Fibroblast of pulmonary artery (primary cell): ENCODE measurements around the gene OR52N5.

Experiments
- DNase-seq: peaks from one replicate; pipeline ENCODE4 v3.0.0-alpha.2; 2010; ENCODE audit warnings: low read depth
- H3K4me3 ChIP-seq: replicated peaks from 2 replicates; pipeline ENCODE4 v1.5.1; 2011; ENCODE audit warnings: low read depth, mild to moderate bottlenecking, control low read depth, low read length, moderate library complexity
- TF ChIP-seq, protein P1 (sequence below): IDR thresholded peaks from 2 replicates; pipeline ENCODE4 v1.5.1; 2011; ENCODE audit warnings: mild to moderate bottlenecking, control low read depth, low read length, inconsistent platforms; ENCODE audit errors: missing control alignments

Gene OR52N5

DNA sequence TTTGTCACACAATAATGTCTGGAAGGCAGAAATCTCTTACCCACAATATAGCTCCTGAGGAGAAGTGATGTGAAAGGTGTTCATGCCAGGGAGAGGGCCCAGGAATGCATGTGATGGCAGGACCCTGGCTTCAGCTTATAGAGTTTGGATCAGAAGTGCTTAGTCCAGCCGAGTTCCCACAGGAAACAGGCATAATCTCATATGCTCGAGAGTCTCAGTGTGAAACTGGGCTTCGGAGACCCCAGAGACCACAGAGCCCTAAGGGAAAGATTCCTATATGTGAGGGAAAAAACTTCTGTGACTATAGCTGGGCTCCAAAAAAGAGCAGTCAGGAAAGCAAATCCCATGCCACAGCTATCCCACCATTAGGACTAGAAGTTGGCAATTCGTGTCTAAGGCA is at the start of gene OR52N5:
TSS of gene OR52N5 (minus strand) at position 101 of the 400 bp plus-strand sequence. CDS start 4,721 bp downstream, outside the sequence.
- DNase-seq: no peak
- H3K4me3 ChIP-seq: no peak within 1 kb of the TSS
- TF ChIP-seq, protein P1, sequence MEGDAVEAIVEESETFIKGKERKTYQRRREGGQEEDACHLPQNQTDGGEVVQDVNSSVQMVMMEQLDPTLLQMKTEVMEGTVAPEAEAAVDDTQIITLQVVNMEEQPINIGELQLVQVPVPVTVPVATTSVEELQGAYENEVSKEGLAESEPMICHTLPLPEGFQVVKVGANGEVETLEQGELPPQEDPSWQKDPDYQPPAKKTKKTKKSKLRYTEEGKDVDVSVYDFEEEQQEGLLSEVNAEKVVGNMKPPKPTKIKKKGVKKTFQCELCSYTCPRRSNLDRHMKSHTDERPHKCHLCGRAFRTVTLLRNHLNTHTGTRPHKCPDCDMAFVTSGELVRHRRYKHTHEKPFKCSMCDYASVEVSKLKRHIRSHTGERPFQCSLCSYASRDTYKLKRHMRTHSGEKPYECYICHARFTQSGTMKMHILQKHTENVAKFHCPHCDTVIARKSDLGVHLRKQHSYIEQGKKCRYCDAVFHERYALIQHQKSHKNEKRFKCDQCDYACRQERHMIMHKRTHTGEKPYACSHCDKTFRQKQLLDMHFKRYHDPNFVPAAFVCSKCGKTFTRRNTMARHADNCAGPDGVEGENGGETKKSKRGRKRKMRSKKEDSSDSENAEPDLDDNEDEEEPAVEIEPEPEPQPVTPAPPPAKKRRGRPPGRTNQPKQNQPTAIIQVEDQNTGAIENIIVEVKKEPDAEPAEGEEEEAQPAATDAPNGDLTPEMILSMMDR: no peak

DNA sequence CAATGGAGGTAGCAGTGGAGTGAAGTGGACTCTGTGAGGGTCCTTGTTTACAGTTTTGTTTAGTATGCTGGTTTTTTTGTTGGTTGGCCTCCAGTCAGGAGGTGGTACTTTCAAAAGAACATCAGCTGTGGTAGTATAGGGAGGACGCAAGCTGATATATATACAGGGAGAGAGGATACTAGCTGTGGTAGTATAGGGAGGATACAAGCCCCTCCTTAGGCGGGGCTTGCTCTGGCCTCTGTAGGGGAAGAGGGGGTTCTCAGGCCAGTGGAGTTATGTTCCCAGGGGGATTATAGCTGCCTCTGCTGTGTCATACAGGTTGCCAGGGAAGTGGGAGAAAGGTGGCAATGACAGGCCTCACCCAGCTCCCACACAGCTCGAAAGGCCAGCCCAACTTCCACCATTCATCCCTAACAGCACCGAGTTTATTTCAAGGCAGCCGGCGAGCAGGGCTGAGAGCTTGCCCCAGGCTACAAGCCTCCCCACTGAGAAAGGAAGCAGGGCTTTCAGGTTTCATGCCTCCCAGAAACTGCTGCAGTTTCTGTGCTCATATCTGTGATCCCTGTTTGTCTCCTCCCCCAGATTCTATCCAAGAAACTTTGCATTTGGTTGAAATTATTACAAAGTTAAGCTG is 48.2 kb upstream of the OR52N5 start:
- no peak for DNase-seq
- no peak overlapping the region for H3K4me3 ChIP-seq
- TF ChIP-seq, protein P1: no peak

DNA sequence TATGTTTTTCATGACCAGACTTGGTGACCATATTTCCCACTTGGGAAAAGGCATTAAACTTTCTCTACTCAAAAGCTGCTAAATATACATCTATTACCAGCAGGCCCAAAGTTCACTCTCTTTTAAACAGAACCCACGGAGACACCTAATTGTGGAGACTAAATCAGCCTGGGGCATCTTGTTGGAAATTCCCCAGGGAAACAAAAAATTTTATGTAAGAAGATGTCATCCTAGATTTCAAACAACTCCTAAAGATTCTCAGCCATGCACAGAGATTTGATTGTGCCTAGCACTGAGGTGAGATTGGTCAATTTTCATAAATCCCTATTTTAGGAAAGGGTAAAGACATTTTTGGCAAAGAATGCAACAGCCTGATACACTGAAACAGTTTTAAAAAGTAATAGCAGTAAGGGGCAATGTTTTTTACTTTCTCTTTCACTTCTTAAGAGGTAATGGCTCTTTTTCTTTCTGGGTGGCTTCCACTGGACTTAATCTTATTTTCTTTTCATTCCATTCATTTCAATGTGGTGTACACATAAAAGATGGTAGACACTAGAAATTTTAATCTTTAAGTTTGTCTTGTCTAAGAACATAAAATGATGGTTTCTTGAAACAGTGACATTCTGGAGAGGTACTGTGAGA is 35.2 kb upstream of the OR52N5 start:
- peak overlapping the region; percentile 8 for H3K4me3 ChIP-seq
- no peak for DNase-seq
- TF ChIP-seq, protein P1: no peak

DNA sequence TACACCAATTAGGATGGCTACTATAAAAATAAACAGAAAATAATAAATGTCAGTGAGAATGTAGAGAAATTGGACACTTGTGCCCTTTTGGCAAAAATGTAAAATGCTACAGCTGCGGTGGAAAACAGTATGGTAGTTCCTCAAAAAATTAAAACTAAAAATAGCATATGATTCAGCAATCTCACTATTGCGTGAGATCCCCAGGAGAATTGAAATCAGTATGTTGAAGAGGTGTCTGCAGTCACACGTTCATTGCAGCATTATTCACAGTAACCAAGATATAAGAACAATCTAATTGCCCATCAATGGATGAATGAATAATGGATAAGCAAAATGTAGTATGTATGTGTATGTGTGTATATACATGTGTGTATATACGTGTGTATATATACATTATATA is 32.4 kb upstream of the OR52N5 start:
- TF ChIP-seq, protein P1: no peak
- no peak overlapping the region for H3K4me3 ChIP-seq
- no peak for DNase-seq

DNA sequence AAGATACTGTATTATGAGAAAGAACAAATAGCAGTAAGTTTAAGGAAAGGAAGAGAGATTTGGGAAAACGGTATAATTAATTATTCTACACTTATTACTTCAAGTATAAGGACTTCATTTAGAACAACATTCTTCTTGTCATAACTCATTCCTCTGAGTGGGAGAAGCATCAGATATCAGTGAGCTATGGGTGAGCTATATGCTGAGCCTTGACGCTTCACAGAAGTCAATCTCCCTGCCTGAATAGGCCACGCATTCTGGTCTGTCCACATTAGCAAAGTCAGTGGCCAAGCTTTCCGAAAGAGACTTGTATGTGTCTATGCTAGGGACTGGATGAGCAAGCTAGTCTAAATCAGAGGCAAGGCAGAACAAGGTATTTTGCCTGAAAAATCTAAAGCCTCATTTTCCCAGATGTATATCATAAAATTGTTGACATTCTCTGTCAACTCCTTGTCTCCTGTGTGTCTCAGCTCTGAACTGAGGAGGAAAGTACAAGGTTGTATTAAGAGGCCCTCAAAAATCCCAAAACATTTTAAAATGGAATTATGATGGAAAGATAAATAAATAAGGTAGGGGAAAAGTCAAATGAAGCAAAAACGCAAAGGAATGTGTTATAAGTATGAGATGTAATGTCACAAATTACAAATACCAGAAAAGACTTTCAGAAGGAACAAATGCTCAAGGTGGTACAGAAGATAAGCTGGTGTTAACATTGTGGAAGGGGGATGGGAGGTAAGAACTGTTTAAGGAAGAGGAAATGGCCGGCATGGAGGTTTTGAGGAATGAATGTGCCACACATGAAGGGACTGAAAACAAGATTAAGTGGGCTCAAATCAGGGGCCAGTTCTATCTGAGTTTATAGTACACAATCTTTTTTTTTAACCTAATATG is 27.0 kb upstream of the OR52N5 start:
- TF ChIP-seq, protein P1: no peak
- DNase-seq: no peak
- no peak overlapping the region for H3K4me3 ChIP-seq

DNA sequence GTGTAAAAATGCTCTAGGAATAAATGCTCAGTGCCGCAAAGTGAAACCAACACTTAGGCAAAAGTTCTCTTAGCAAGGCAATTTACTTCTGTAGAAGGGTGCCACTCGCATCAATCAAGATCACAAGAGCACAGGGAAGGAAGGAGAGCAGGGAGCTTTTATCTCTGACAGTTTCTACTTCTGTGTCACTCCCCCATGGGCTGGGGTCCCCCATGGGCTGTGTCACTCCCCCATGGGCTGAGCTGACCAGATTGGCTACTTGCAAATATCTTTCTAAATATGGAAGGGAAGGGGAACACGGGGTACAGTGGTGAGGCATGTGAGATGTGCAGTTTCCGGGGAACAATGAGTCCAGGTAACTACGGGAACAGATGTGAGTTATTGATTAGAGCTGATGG is 26.0 kb upstream of the OR52N5 start:
- no peak for DNase-seq
- peak overlapping the region; percentile 60 for H3K4me3 ChIP-seq
- TF ChIP-seq, protein P1: no peak
